Esophagus squamous epithelium (tissue), 5 donors: ENCODE measurements around the gene FKBP3. TPM values are rescaled to one million over a fixed set of nuclear protein-coding genes. Genes with fewer than 3 reads are reported as not detected.

Source experiments
- DNase-seq: peaks from one replicate; lab custom pipeline; 2025; lab: John Stamatoyannopoulos, UW
- H3K27ac ChIP-seq, 4 donors: fragments of 200-600 bp; sonication (generic); one replicate each; pipeline ENCODE4 v1.5.1; 2016 to 2019; ENCODE audit warnings: mild to moderate bottlenecking in 1 of 4
- H3K27me3 ChIP-seq, 4 donors: fragments of 200-600 bp; sonication (generic); 1 replicate in 3 of 4; 2 replicates in 1 of 4; pipeline versions ENCODE4 v1.5.1 to v1.6.0; 2017 to 2021; ENCODE audit warnings: antibody characterized with exemption in 1 of 4
- H3K36me3 ChIP-seq, 3 donors: fragments of 200-600 bp; sonication (generic); one replicate each; pipeline ENCODE4 v1.5.1; 2016 to 2019
- H3K4me1 ChIP-seq, 3 donors: fragments of 200-600 bp; sonication (generic); one replicate each; pipeline ENCODE4 v1.5.1; 2017 to 2019
- H3K4me3 ChIP-seq, 4 donors: fragments of 200-600 bp; sonication (generic); 1 replicate in 3 of 4; 2 replicates in 1 of 4; pipeline ENCODE4 v1.5.1; 2016 to 2019; ENCODE audit warnings: mild to moderate bottlenecking in 2 of 4, moderate library complexity in 1 of 4
- H3K9me3 ChIP-seq, 3 donors: fragments of 200-600 bp; sonication (generic); one replicate each; pipeline ENCODE4 v1.5.1; 2016 to 2019
- POLR2A ChIP-seq, 4 donors: fragments of 450-650 bp; IDR thresholded peaks; one replicate each; pipeline ENCODE4 v1.6.1; 2017; ENCODE audit warnings: antibody characterized with exemption in 4 of 4, mild to moderate bottlenecking in 4 of 4, moderate library complexity in 3 of 4
- WGBS, 2 donors: methylation state at CpG; one replicate each; pipeline ENCODE4 v1.1.5; 2018; 5-methylcytosine and 5-hydroxymethylcytosine counted together
- intact Hi-C: fragments of 100-400 bp; cut with DNase I; formaldehyde crosslinking; loops from one replicate; pipeline ENCODE4 v1.15.0; 2022
- small RNA-seq, 4 donors: library from RNA; depleted of rRNA; stranded (forward); fragments of <200 nt; gene quantifications; one replicate each; pipeline ENCODE3, GENCODE V24; 2016
- total RNA-seq, 4 donors: library from RNA; depleted of rRNA; stranded (reverse); fragments of >200 nt; gene quantifications; one replicate each; pipeline ENCODE4 v1.1.0, GENCODE V29; 2016
- TF ChIP-seq, protein P1 (sequence below), 6 experiments: fragments of 450-650 bp in 4 of 6; fragments of 200-600 bp in 2 of 6; sonication (generic) in 2 of 6; IDR thresholded peaks; one replicate each; pipeline ENCODE4 v1.5.1; 2016 to 2019; ENCODE audit warnings: antibody characterized with exemption in 6 of 6, mild to moderate bottlenecking in 4 of 6, moderate library complexity in 4 of 6
- donor health status: DM: yes; HTN: yes; CAD: no.

FKBP3 gene
- total RNA-seq, 4 donors from 2014 or later = 28.8 to 44.9 (median 37.9) TPM

DNA sequence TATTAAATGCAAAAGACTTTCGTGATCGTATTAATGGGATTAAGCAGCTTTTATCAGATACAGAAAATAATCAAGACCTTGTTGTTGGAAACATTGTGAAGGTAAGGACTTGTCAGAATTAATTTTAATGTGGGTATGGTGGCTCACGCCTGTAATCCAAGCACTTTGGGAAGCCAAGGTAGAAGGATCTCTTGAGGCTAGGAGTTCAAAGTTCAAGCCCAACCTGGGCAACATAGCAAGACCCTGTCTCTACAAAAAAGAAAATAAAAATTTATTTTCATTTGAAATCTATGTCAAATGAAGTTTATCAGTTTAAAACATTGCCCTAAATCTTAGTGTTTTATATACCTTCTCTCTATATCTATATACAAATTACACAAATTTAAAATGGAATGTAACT is 67.6 kb downstream of the FKBP3 start:
- Histone ChIP-seq H3K36me3 (peaks cover 0 to 43% (median 0%) of the 10 kb centered on the region in 3 donors), H3K4me3 (no peak overlapping the region), H3K4me1 (no peaks in the 10 kb centered on the region), H3K27me3 (no peaks in the 10 kb centered on the region), H3K27ac (no peak overlapping the region), H3K9me3 (no peaks in the 10 kb centered on the region)
- DNase-seq = no peak
- intact Hi-C loops = no loop called here
- TF ChIP-seq POLR2A (IDR thresholded peaks at IDR 0.05) = no peak
- TF ChIP-seq, protein P1, sequence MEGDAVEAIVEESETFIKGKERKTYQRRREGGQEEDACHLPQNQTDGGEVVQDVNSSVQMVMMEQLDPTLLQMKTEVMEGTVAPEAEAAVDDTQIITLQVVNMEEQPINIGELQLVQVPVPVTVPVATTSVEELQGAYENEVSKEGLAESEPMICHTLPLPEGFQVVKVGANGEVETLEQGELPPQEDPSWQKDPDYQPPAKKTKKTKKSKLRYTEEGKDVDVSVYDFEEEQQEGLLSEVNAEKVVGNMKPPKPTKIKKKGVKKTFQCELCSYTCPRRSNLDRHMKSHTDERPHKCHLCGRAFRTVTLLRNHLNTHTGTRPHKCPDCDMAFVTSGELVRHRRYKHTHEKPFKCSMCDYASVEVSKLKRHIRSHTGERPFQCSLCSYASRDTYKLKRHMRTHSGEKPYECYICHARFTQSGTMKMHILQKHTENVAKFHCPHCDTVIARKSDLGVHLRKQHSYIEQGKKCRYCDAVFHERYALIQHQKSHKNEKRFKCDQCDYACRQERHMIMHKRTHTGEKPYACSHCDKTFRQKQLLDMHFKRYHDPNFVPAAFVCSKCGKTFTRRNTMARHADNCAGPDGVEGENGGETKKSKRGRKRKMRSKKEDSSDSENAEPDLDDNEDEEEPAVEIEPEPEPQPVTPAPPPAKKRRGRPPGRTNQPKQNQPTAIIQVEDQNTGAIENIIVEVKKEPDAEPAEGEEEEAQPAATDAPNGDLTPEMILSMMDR (IDR thresholded peaks at IDR 0.05) = no peak
- WGBS, 2 donors = 93 to 95% methylated on average over 3 of the region's 3 CpGs

DNA sequence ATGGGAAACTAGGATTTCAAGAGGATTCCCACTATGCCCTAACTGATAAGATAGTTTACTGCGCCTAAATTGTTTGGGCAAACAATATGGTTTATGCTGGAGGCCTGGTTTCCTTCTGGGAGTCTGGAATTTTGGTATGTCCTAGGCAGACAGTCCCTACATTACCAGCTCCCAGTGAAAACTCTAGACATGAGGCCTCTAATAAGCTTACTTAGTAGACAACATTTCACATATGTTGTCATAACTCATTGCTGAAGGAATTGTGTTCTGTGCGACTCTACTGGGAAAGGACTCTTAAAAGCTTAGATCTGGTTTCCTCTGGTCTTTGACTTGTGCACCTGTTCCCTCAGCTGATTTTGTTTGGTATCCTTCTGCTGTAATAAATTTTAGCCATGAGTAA is 68.3 kb downstream of the FKBP3 start:
- H3K4me3 ChIP-seq = no peak overlapping the region
- DNase-seq = no peak
- H3K27me3 ChIP-seq = no peaks in the 10 kb centered on the region
- H3K36me3 ChIP-seq = peaks cover 0 to 36% (median 0%) of the 10 kb centered on the region in 3 donors
- WGBS, 2 donors = 60 to 82% methylated on average over 2 of the region's 2 CpGs
- TF ChIP-seq POLR2A (IDR thresholded peaks at IDR 0.05) = no peak
- TF ChIP-seq, protein P1 (IDR thresholded peaks at IDR 0.05) = no peak
- intact Hi-C loops = no loop called here
- no peaks in the 10 kb centered on the region for H3K9me3 ChIP-seq
- H3K4me1 ChIP-seq = no peaks in the 10 kb centered on the region
- no peak overlapping the region for H3K27ac ChIP-seq

Small RNA genes lying within 50 kb of the gene (small RNA-seq; reads per million reads assigned to genes)
- gene RF00151 (0 to 0.18 (median 0.14) reads per million in 4 donors), gene SNORD127 (4,258 to 11,007 (median 7,237) reads per million in 4 donors)

Other genes starting within 250 kb of the FKBP3 start
- 10 to 100 TPM in 1 of 4 donors, 1 to 10 TPM in 3; 7.2 to 10.3 (median 8.4) TPM for gene KLHL28, start 172.5 kb downstream of the FKBP3 start, total RNA-seq
- gene TOGARAM1, start 172.3 kb downstream of the FKBP3 start, total RNA-seq = 10 to 100 TPM in 1 of 4 donors, 1 to 10 TPM in 3; 5.8 to 23.7 (median 8.9) TPM
- 10 to 100 TPM in 3 of 4 donors, 1 to 10 TPM in 1; 6.9 to 39.9 (median 19.2) TPM for gene PRPF39, start 50.4 kb downstream of the FKBP3 start, total RNA-seq
- 1 to 10 TPM; 4.4 to 6.8 (median 5.6) TPM for gene FANCM, start 1.4 kb upstream of the FKBP3 start, total RNA-seq
- 10 to 100 TPM; 16.2 to 30.7 (median 24.2) TPM for gene MIS18BP1, start 118.7 kb upstream of the FKBP3 start, total RNA-seq